HepG2 (cell line): Measurements from ENCODE around the gene ZSWIM6. TPM values are rescaled to one million over a fixed set of nuclear protein-coding genes. Genes with fewer than 3 reads are reported as not detected.
A peak's percentile ranks its signal among the peaks of the same experiment; 100 is the strongest.

Experiments
- ATF4 ChIP-seq, 2 experiments: fragments of 450-650 bp in 1 of 2; sonication (generic) in 1 of 2; formaldehyde crosslinking; IDR thresholded peaks; 2 replicates each; pipeline versions ENCODE4 v1.5.0 to v1.8.0; 2020 to 2022; ENCODE audit warnings: mild to moderate bottlenecking in 1 of 2, missing genetic modification reagents in 1 of 2
- IKZF4 ChIP-seq: sonication (generic); formaldehyde crosslinking; IDR thresholded peaks from 2 replicates; pipeline ENCODE4 v1.5.1; 2020; ENCODE audit warnings: borderline replicate concordance, mild to moderate bottlenecking, low read depth, missing genetic modification reagents; ENCODE audit errors: not compliant biosample characterization
- MZF1 ChIP-seq: sonication (generic); formaldehyde crosslinking; IDR thresholded peaks from 2 replicates; pipeline ENCODE4 v1.8.1; 2023; ENCODE audit warnings: mild to moderate bottlenecking, missing genetic modification reagents, borderline replicate concordance
- PAXIP1 ChIP-seq: sonication (generic); formaldehyde crosslinking; conservative IDR thresholded peaks from 2 replicates; pipeline ENCODE4 v1.4.0; 2020; ENCODE audit warnings: mild to moderate bottlenecking, missing genetic modification reagents, moderate library complexity
- TERF1 ChIP-seq: sonication (generic); formaldehyde crosslinking; IDR thresholded peaks from 2 replicates; pipeline ENCODE4 v1.8.0; 2022; ENCODE audit warnings: mild to moderate bottlenecking, missing genetic modification reagents, moderate library complexity
- THAP9 ChIP-seq: sonication (generic); formaldehyde crosslinking; IDR thresholded peaks from 2 replicates; pipeline ENCODE4; 2020; ENCODE audit warnings: missing genetic modification reagents, mild to moderate bottlenecking, borderline replicate concordance
- ZBTB2 ChIP-seq: sonication (generic); formaldehyde crosslinking; IDR thresholded peaks from 2 replicates; pipeline ENCODE4 v1.8.0; 2022; ENCODE audit warnings: low read depth, missing genetic modification reagents
- ZBTB20 ChIP-seq: sonication (generic); formaldehyde crosslinking; IDR thresholded peaks from 2 replicates; pipeline ENCODE4 v1.8.1; 2023; ENCODE audit warnings: missing genetic modification reagents, low read depth, mild to moderate bottlenecking, borderline replicate concordance
- ZBTB26 ChIP-seq: IDR thresholded peaks from 2 replicates; pipeline ENCODE4 v1.6.1; 2016; ENCODE audit warnings: missing compliant biosample characterization, missing genetic modification reagents, borderline replicate concordance
- ZBTB8A ChIP-seq: sonication (generic); formaldehyde crosslinking; IDR thresholded peaks from 2 replicates; pipeline ENCODE4 v1.4.0; 2020; ENCODE audit warnings: mild to moderate bottlenecking, low read depth, missing genetic modification reagents, borderline replicate concordance
- ZFP41 ChIP-seq: sonication (generic); formaldehyde crosslinking; IDR thresholded peaks from 2 replicates; pipeline ENCODE4 v1.4.0; 2020; ENCODE audit warnings: mild to moderate bottlenecking, missing genetic modification reagents, borderline replicate concordance
- ZNF205 ChIP-seq: IDR thresholded peaks from 2 replicates; pipeline ENCODE4 v1.6.1; 2018; ENCODE audit warnings: missing biosample characterization, missing genetic modification reagents
- ZNF207 ChIP-seq: fragments of 450-650 bp; IDR thresholded peaks from 2 replicates; pipeline ENCODE4 v1.6.1; 2016; ENCODE audit warnings: antibody characterized with exemption, borderline replicate concordance
- ZNF33A ChIP-seq: sonication (generic); formaldehyde crosslinking; IDR thresholded peaks from 2 replicates; pipeline ENCODE4 v1.5.1; 2020; ENCODE audit warnings: missing genetic modification reagents, mild to moderate bottlenecking, moderate library complexity, borderline replicate concordance
- ZNF549 ChIP-seq: sonication (generic); formaldehyde crosslinking; IDR thresholded peaks from 2 replicates; pipeline ENCODE4 v1.5.0; 2020; ENCODE audit warnings: missing genetic modification reagents
- polyA plus RNA-seq, 8 experiments: library from polyadenylated mRNA; depleted of rRNA in 3 of 8; stranded (reverse) in 7 of 8; unstranded in 1 of 8; fragments of >200 nt; fragmentation: Illumina TruSeq in 4 of 8; extraction: Trizol in 4 of 8; gene quantifications; 2 replicates each; pipeline versions ENCODE4 v1.2.1 to v1.2.3, GENCODE V29; 2011 to 2016; ENCODE audit warnings: low read depth in 4 of 8, missing spikeins in 1 of 8, mixed read lengths in 1 of 8; ENCODE audit not compliant: insufficient read depth in 1 of 8
- total RNA-seq, 5 experiments: library from RNA; depleted of rRNA; stranded (reverse); fragments of >200 nt; fragmentation: Illumina TruSeq; extraction: Trizol; gene quantifications; 2 replicates each; pipeline ENCODE4 v1.2.3, GENCODE V29; 2016; ENCODE audit warnings: low read depth in 1 of 5

Gene ZSWIM6
- total and polyA plus RNA-seq, 2 of the 13 experiments (the other 11 are each of a cell fraction or from before 2014, with no cell fraction given) = 0.82 to 1.9 TPM

- TF ChIP-seq ATF4 (CRISPR knock-in tag; IDR thresholded peaks at IDR 0.05) (0 out of 4 replicates have a peak, but pooled peaks of 1 of the 2 experiments have one; percentile 50), ZBTB8A (no peak), ZNF207 (no peak), THAP9 (CRISPR knock-in tag) (no peak), PAXIP1 (CRISPR knock-in tag) (peak; percentile 88), IKZF4 (CRISPR knock-in tag) (no peak), ZNF33A (CRISPR knock-in tag) (no peak), ZBTB26 (CRISPR knock-in tag) (0 out of 2 replicates have a peak, but pooled peaks have one; percentile 29), TERF1 (CRISPR knock-in tag) (no peak), MZF1 (CRISPR knock-in tag) (0 out of 2 replicates have a peak, but pooled peaks have one; percentile 34), ZBTB20 (no peak), ZNF205 (CRISPR knock-in tag) (no peak; the same call in 1 of the 2 replicates), ZNF549 (CRISPR knock-in tag) (no peak), ZBTB2 (CRISPR knock-in tag) (no peak), ZFP41 (no peak)
Observed at GRCh38 chr5:61301341-61302199, 30.5 kb upstream of the ZSWIM6 start (continued).
